Measurements from ENCODE around the gene COG5. TPM values are rescaled to one million over a fixed set of nuclear protein-coding genes. Genes with fewer than 3 reads are reported as not detected.
A peak's percentile ranks its signal among the peaks of the same experiment; 100 is the strongest.

The COG5 gene
- total and polyA plus RNA-seq, 9 of the 15 experiments (the other 6 are each of a cell fraction or from before 2014, with no cell fraction given) = 15.3 to 75.1 (median 56.4) TPM

GRCh38 chr7:107501593-107501992 is 62.1 kb downstream of the COG5 start:
- peak; percentile 47 to 76 (median 62) for DNase-seq (ENCODE audit: extremely low read depth in 1 of 4, low spot score in 3 of 4)
- peak; percentile 86 for FAIRE-seq
- no peak overlapping the region for H3K4me3 ChIP-seq
- no peaks in the 10 kb centered on the region for H3K27me3 ChIP-seq (ENCODE audit: control insufficient read depth in 2 of 2, insufficient read depth in 2 of 2, low read length in 2 of 2)
- no peak overlapping the region for H3K27ac ChIP-seq (ENCODE audit: extremely low read depth, low read depth, low read length)
- H3K79me2 ChIP-seq (ENCODE audit: control insufficient read depth, insufficient read depth, low read length) = peaks cover 13% of the 10 kb centered on the region; the same call in 1 of the 3 replicates
- intact Hi-C loops (cut with micrococcal nuclease) = loop anchor here (1.0 to 5.0 kb wide), 5 partner anchors 38 to 554 kb away; no protein-coding TSS in a partner anchor
- no peak overlapping the region for H3K9ac ChIP-seq (ENCODE audit: insufficient read depth in 1 of 2, low read depth in 2 of 2, low read length in 2 of 2)
- WGBS (ENCODE audit: insufficient coverage, low coverage, missing lambda C conversion rate) = 71% methylated on average over 1 of the region's 1 CpG
- H3K9me3 ChIP-seq (replicated peaks; ENCODE audit: control insufficient read depth, insufficient read depth, low read depth, low read length) = no peaks in the 10 kb centered on the region
- no peaks in the 10 kb centered on the region for H4K20me1 ChIP-seq (replicated peaks; ENCODE audit: control insufficient read depth, insufficient read depth, low read length)
- ATAC-seq = peak; percentile 92
- in situ Hi-C loops (cut with MboI) = no loop called here
- POLR2A ChIA-PET = interaction anchor here (0.7 to 1.7 kb wide), 7 partner anchors 19 to 645 kb away, joined by 3 to 6 read pairs (median 3); no protein-coding TSS in a partner anchor
- no peak overlapping the region for H3K4me2 ChIP-seq (ENCODE audit: insufficient read depth, low read length)
- H2AFZ ChIP-seq (ENCODE audit: low read depth, low read length) = no peak overlapping the region
- H3K36me3 ChIP-seq (ENCODE audit: control insufficient read depth, insufficient read depth, low read length) = peaks cover 6% of the 10 kb centered on the region; the same call in 1 of the 3 replicates
- BruUV-seq (replicated peaks) = no TSS peak
- CTCF ChIA-PET (ENCODE audit: low intra/inter-chr PET ratio) = interaction anchor here (0.6 to 3.3 kb wide), 4 partner anchors 38 to 351 kb away, joined by 3 to 12 read pairs (median 4); no protein-coding TSS in a partner anchor
- H3K9me1 ChIP-seq (ENCODE audit: control insufficient read depth, insufficient read depth, low read length) = no peaks in the 10 kb centered on the region
- H3K4me1 ChIP-seq (replicated peaks in 1 of 2; ENCODE audit: control insufficient read depth in 2 of 2, insufficient read depth in 2 of 2, low read length in 2 of 2) = peaks cover 2 to 3% of the 10 kb centered on the region in 2 experiments; a peak in 2 of 5 replicates
- TF ChIP-seq FOXM1 (IDR thresholded peaks at IDR 0.05; ENCODE audit: low read depth) (0 out of 2 replicates have a peak, but pooled peaks have one; percentile 15), FOXM1 (CRISPR knock-in tag; IDR thresholded peaks at IDR 0.05; ENCODE audit: low read depth) (no peak), EZH2 (IDR thresholded peaks at IDR 0.05; ENCODE audit: borderline replicate concordance, low read depth, low read length) (no peak), TEAD4 (IDR thresholded peaks at IDR 0.05; ENCODE audit: low read length) (0 out of 2 replicates have a peak, but pooled peaks have one; percentile 10), TEAD4 (CRISPR knock-in tag; IDR thresholded peaks at IDR 0.05; ENCODE audit: borderline replicate concordance) (no peak), TAF9B (IDR thresholded peaks at IDR 0.05; ENCODE audit: partially characterized antibody) (peak; percentile 40), SAFB (IDR thresholded peaks at IDR 0.05; ENCODE audit: borderline replicate concordance, low read depth, low read length) (no peak), SMC3 (conservative IDR thresholded peaks at IDR 0.05; ENCODE audit: insufficient read depth, low read depth, low read length) (peak; percentile 86)
- TF ChIP-seq, protein P1, sequence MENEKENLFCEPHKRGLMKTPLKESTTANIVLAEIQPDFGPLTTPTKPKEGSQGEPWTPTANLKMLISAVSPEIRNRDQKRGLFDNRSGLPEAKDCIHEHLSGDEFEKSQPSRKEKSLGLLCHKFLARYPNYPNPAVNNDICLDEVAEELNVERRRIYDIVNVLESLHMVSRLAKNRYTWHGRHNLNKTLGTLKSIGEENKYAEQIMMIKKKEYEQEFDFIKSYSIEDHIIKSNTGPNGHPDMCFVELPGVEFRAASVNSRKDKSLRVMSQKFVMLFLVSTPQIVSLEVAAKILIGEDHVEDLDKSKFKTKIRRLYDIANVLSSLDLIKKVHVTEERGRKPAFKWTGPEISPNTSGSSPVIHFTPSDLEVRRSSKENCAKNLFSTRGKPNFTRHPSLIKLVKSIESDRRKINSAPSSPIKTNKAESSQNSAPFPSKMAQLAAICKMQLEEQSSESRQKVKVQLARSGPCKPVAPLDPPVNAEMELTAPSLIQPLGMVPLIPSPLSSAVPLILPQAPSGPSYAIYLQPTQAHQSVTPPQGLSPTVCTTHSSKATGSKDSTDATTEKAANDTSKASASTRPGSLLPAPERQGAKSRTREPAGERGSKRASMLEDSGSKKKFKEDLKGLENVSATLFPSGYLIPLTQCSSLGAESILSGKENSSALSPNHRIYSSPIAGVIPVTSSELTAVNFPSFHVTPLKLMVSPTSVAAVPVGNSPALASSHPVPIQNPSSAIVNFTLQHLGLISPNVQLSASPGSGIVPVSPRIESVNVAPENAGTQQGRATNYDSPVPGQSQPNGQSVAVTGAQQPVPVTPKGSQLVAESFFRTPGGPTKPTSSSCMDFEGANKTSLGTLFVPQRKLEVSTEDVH (IDR thresholded peaks at IDR 0.05; ENCODE audit: low read depth, partially characterized antibody) = no peak
- TF ChIP-seq, protein P2, sequence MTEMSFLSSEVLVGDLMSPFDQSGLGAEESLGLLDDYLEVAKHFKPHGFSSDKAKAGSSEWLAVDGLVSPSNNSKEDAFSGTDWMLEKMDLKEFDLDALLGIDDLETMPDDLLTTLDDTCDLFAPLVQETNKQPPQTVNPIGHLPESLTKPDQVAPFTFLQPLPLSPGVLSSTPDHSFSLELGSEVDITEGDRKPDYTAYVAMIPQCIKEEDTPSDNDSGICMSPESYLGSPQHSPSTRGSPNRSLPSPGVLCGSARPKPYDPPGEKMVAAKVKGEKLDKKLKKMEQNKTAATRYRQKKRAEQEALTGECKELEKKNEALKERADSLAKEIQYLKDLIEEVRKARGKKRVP (CRISPR knock-in tag; IDR thresholded peaks at IDR 0.05) = no peak
- TF ChIP-seq, protein P3, sequence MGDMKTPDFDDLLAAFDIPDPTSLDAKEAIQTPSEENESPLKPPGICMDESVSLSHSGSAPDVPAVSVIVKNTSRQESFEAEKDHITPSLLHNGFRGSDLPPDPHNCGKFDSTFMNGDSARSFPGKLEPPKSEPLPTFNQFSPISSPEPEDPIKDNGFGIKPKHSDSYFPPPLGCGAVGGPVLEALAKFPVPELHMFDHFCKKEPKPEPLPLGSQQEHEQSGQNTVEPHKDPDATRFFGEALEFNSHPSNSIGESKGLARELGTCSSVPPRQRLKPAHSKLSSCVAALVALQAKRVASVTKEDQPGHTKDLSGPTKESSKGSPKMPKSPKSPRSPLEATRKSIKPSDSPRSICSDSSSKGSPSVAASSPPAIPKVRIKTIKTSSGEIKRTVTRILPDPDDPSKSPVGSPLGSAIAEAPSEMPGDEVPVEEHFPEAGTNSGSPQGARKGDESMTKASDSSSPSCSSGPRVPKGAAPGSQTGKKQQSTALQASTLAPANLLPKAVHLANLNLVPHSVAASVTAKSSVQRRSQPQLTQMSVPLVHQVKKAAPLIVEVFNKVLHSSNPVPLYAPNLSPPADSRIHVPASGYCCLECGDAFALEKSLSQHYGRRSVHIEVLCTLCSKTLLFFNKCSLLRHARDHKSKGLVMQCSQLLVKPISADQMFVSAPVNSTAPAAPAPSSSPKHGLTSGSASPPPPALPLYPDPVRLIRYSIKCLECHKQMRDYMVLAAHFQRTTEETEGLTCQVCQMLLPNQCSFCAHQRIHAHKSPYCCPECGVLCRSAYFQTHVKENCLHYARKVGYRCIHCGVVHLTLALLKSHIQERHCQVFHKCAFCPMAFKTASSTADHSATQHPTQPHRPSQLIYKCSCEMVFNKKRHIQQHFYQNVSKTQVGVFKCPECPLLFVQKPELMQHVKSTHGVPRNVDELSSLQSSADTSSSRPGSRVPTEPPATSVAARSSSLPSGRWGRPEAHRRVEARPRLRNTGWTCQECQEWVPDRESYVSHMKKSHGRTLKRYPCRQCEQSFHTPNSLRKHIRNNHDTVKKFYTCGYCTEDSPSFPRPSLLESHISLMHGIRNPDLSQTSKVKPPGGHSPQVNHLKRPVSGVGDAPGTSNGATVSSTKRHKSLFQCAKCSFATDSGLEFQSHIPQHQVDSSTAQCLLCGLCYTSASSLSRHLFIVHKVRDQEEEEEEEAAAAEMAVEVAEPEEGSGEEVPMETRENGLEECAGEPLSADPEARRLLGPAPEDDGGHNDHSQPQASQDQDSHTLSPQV (IDR thresholded peaks at IDR 0.05) = 0 out of 2 replicates have a peak, but pooled peaks have one; percentile 19
- TF ChIP-seq, protein P4, sequence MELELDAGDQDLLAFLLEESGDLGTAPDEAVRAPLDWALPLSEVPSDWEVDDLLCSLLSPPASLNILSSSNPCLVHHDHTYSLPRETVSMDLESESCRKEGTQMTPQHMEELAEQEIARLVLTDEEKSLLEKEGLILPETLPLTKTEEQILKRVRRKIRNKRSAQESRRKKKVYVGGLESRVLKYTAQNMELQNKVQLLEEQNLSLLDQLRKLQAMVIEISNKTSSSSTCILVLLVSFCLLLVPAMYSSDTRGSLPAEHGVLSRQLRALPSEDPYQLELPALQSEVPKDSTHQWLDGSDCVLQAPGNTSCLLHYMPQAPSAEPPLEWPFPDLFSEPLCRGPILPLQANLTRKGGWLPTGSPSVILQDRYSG (tag; conservative IDR thresholded peaks at IDR 0.05; ENCODE audit: low read depth) = no peak
